ENCODE measurements around the gene OR5K1.

Gene OR5K1

DNA sequence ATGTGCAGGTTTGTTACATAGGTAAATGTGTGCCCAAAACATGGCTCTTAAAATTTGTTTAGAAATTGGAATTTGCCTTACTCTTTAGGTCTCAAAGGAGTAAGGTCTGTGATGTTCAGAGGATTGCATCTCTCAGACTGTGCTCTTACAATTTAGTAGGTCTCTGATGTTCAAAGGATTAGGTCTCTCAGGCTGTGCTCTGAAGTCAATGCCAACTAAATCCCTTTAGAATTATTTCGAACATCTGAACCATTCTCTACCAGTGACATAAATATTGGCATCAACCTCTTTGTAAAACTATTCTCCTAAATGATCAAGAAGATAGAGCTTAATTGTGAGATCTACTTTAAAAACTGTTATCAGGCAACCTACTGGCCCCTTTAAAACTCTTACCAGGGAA is at the start of gene OR5K1:
TSS of gene OR5K1 (plus strand) at position 301 of the 400 bp plus-strand sequence. CDS start 6,376 bp downstream, outside the sequence.
- no peak for DNase-seq (ENCODE audit: low read depth in 2 of 2)

DNA sequence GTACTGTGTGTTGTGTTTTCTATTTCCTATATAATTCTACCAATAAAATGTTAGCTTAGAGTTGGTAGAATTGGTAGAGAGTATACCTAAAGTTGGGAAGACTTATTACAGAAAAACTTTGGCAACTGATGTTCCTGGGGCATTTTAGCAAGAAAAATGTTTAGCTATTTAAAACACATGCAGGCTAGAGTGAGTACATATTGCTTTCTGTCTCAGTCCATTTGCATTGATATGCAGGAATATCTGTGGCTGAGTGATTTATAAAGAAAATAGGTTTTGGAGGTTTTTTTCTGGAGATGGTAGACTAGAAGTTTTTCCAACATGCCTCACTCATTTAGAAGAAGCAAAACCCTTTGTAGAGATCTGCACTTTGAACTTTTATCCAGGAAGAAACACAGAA is 30.4 kb upstream of the OR5K1 start:
- DNase-seq (ENCODE audit: low read depth in 2 of 2) = no peak

DNA sequence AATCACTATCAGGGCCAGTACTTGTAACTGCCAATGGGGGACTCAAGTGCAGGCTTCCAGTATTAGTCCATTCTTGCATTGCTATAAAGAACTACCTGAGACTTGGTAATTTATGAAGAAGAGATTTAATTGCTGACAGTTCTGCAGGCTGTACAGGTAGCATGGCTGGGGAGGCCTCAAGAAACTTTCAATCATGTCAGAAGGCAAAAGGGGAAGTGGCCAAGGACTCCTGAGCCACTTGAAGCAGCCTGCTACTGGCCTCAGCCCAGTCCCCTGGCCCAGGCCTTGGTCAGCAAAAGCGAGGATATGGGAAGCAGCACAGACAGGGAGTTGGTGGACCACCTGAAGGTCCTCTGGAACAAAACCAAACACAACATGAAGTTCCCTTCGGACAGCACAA is 29.2 kb upstream of the OR5K1 start:
- no peak for DNase-seq (ENCODE audit: low read depth in 2 of 2)

DNA sequence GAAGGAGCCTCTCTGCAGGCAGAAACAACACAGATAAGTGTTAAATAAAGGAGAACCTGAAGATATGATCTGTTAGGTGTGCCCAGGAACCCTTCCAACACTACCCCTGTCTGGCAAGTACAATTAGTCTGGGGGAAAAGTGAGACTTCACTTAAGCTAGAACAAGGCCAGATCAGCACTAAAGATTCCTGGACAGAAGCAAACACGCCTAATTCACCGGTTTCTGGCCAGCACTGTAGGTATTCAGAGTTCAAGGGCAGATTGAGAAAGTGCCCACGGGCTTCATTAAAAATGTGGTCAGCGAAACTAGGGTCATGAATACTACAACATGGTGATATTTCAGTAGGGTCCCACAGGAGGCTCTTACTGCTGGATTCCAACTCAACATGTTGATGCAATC is 28.6 kb upstream of the OR5K1 start:
- DNase-seq (ENCODE audit: low read depth in 2 of 2) = no peak

DNA sequence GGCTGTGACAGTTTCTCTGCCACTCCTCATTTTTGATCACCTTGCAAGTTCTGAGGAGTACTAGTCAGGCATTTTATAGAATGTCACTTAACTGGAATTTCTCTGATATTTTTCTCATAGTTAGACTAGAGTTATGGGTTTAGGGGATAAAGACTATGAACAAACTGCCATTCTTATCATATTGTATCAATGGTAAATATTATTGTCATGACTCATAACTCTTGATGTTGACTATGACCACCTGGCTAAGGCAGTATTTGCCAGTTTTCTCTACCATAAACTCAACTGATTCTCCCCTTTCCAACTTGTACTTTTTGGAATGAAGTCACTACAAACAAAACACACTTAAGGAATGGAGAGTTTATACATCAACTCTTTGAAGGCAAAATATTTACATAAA is 22.7 kb upstream of the OR5K1 start:
- DNase-seq (ENCODE audit: low read depth in 2 of 2) = no peak

DNA sequence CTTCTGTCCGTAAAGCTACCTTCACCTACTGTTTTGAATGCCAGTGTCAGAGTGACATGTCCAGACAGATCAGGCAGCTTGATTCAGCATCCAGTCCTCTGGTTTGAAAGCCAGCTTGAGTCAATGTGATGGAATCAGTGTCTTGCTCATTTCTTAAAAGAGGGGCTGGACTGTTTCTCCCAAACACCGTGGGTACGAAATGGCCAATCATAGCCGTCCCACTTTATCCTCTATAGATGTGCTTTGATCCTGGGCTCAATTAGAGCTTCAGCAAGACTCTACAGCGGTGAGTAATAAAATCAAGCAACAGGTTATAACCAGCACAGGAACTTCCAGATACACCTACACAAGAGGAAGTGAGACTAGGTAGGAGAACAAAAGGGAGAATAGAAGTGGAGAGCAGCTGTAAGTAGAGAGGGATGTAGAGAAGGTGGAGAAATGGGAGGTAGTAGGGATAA is 17.0 kb upstream of the OR5K1 start:
- no peak for DNase-seq (ENCODE audit: low read depth in 2 of 2)

DNA sequence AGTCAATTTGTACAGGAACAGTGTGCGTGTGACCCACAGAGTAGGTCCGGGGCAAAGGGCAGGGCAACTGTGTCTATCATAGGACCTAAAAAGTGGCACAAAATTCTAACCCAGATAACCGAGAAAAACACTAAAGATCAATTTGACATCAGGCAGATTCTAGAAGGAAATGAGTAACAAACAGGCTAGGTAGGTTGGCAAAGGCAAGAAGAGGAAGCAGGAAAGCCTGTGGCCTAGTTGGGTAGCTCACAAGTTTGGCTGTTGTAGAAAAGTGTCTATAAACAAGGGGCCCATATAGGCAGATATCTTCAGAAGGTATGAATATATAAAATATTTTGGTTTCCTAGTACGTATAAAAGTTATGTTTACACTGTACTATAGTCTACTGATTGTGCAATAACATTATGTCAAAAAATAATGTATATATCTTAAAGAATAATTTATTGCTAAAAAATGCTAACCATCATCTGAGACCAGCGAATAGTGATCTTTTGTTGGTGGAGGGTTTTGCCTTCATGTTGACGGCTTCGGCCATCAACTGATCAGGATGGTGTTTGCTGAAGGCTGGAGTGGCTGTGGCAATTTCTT is 13.3 kb upstream of the OR5K1 start:
- DNase-seq (ENCODE audit: low read depth in 2 of 2) = no peak

DNA sequence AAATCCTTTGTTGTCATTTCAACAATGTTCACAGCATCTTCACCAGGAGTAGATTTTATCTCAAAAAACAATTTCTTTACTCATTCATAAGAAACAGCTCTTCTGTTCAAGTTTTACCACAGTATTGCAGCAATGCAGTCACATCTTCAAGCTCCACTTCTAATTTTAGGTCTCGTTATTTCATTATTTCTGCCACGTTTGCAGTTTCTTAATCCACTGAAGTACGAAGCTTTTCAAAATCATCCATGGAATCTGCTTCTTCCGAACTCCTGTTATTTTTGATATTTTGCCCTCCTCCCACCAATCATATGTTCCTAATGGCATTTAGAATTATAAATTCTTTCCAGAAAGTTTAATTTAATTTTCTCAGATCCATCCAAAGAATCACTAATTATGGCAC is 12.6 kb upstream of the OR5K1 start:
- DNase-seq (ENCODE audit: low read depth in 2 of 2) = no peak

DNA sequence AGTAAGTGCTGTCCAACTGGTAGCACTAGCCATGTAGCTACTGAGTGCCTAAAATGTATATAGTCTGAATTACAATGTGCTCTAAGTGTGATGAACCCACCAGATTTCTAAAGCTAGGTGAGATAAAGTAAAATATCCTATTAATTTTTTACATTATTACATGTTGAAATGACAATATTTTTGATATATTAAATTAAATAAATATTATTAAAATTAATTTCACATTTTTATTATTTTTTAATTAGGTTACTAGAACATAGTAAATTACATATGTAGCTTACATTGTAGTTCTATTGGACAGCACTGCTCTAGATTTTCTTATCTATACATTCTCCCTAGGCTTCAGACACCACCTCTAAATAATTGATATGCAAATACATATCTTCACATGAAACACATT is 9.2 kb upstream of the OR5K1 start:
- no peak for DNase-seq (ENCODE audit: low read depth in 2 of 2)

DNA sequence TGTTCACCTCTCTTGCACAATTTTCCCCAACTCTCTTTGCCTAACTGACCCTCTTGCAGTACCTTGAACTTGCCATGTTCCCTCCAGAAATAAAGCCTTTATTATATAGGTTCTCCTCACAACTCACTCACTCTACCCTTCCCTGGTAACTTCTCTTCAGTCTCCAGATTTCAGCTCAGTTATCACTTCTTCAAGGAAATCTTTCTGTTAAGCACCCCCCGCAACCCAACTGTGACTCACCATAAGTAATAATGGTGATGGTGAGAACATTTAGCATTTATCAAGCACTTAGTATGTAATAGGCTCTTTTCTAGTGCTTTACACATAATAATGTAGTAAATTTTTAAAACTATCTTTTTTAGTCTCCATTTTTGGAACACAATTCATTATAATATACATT is 8.1 kb upstream of the OR5K1 start:
- DNase-seq (ENCODE audit: low read depth in 2 of 2) = no peak

DNA sequence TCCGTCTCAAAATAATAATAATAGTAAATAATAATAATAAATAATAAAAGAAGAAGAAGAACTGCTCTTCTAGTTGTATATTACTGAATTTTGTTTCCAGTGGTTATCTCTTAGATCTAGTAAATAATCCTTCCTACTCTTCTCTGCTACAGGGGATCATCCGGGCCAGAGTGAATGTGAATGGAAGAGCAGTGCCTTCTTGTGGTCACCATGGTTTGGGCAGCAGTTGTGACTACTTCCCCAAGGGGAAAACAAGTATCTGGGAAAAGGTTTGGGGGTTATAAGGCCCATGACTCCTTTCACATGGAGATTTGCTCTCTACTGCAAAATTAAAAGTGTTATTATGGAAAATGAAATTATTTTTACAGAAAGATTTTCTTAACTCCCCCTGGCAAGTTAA is 5.5 kb upstream of the OR5K1 start:
- no peak for DNase-seq (ENCODE audit: low read depth in 2 of 2)

DNA sequence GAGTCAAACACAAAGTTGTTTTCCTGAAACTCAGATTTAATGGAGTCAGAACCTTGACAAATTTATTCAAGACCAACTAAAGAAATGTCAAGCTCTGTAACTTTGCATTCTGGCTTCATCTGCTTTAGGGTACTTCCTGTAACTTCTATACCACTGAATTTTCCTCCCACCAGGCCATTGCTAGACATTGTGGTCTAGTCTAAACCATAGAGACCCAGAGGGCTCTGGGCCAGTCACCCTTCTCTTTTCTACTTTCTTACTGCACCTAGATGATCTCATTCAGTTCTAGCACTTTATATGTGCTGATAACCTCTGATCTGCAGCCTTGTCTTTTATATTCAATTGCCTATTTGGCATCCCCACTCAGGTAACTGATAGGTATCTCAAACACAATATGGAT is 2.8 kb upstream of the OR5K1 start:
- DNase-seq (ENCODE audit: low read depth in 2 of 2) = no peak

DNA sequence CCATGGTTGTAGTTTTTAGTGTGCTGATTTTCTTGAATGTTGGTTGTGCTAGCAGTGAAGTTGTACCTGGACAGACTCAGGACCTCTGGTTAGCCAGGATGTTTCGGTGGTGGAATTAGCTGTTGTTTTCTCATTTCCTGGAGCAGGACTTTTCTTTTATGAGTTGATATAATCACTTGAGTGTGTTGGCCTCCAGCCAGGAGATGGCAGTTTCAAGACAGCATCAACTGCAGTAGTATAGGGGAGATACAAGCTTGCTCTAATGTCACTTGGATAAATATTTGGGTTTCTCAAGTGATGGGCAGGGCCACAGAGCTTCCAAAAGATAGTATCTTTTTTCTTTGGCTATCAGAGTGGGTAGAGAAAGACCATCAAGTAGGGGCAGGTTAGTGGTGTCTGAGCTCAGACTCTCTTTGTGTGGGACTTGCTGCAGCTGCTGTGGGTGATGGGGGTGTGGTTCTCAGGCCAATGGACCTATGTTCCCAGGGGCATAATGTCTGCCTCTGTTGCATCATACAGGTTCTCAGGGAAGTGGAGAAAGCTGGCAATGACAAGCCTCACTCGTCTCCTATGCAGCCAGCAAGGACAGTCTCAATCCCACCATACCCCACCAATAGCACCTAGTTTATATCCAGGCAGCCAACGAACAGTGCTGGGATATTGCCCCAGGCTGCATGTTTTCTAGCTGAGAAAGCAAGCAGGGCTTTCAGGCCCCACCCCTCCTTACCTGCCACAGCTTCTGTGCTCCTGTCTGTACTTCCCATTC is 19.9 kb downstream of the OR5K1 start:
- DNase-seq (ENCODE audit: low read depth in 2 of 2) = no peak

DNA sequence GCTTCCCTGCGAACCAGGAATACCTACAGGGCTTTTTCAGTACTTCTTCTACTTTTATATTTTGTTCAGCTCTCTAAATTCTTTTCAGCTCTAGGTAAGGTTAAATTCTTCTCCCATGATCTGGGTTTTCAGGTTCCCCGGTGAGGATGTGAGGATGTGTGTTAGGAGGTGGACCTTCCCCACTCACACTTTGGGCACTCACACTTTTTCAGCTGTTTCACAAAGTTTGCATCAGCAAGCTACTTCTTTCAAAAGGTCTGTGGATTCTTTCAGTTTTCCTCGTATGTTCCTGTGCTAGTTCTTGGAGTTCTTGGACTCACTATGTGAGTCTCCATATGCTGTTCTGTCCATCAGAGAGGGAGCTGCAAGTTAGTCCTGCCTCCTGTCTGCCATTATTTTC is 20.6 kb downstream of the OR5K1 start:
- DNase-seq (ENCODE audit: low read depth in 2 of 2) = no peak

DNA sequence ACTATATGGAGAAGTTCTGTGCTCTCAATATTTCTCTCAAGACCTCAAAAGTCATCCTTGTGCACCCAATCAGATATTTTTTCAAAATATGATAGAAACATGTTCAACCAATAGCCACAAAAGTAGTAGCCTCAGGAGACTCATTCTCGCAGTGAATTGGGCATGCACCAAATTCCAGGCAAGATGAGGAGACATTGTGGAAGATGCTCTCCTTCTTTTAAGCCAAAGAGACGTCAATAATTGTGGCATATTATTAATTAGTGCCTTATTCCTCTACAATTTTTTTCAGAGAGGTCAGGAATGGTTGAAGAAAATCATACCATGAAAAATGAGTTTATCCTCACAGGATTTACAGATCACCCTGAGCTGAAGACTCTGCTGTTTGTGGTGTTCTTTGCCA is 34.4 kb downstream of the OR5K1 start, which contains the start of gene OR5K2:
TSS of gene OR5K2 (plus strand) at position 301 of the 400 bp plus-strand sequence. CDS start at position 301, 0 bp downstream.
- DNase-seq (ENCODE audit: low read depth in 2 of 2) = no peak

DNA sequence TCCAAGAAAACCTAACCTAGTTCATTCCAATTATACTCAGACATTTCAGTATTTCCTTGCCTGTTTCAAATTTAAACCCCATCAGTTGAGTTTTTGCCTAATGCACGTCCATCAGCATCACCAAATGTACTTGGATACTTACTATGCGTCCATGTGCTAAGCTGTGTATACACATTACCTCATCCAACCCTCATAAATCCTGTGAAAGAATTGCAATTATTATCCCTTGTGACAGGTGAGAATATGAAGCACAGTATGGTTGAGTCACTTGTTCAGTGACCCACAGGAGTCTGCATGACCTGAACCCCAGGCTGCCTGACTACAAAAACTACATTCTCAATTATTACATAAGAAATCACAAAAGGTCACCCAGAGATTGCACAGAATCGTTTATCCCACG is 37.0 kb downstream of the OR5K1 start:
- no peak for DNase-seq (ENCODE audit: low read depth in 2 of 2)

DNA sequence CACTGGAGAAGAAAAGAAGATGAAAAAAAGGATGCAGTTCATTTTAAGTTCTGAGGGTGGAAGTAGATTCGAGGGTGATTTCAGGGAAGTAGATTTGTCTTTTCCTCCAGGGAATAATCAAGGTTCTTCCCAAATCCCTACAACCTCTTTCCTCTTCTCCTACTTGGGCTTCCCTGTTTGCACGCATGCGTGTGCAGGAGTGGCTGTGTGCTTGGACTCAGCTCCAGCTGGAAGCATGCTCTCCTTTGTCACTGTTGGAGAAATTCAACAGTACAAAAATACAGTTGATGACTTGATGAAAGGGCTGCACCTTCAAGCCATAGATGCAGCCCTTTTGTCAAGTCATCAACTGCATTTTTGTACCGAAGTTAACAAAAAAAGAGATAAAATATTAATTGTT is 38.3 kb downstream of the OR5K1 start:
- no peak for DNase-seq (ENCODE audit: low read depth in 2 of 2)

DNA sequence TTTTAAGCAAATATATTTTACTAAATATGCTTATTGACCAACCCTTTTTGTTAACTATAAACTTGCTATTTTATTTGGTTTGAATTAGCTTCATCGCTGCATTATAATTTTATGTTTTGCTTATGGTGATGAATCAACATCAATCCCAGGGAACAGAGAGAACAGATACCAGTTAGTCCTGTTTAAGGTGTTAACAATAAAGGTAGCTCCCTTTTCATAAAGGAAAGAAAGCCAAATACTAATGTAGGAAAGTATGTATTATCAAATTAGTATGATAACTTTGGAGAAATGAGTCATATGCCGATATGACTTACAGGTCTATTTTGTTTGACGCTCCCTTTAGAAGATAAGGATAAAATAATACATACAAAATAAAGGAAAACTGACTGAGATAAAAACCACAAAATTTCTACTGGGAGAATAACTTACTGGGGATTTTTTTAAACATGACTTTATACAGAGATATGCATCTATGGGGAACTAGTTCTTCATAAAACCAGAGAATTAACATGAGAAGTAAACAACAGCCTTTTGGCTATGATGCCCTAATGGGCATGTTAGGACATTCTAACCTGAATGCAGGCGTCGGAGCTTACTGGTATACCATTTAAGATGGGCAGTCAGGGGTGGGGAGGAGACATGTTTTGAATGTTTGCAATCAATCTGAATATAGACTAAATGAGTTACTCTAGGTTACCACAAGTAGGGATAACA is 39.0 kb downstream of the OR5K1 start:
- no peak for DNase-seq (ENCODE audit: low read depth in 2 of 2)

DNA sequence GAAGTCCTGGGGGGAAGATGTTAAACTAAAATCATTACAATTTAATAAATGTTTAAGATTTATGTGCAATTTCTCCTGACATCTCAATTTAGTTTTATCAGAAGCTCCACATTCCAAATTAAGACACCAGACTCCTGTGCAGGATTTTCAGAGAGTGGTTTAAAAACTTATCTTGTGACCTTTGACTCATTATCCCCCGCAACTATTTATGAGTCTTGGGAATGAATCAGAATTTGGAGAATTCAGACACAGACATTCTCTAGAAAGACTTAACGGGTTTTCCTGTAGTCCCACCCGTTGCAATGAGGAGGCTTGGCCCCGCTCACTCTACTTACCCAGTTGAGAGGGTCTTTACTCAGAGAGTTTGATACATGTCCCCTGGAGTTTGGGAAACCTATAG is 41.5 kb downstream of the OR5K1 start:
- DNase-seq (ENCODE audit: low read depth in 2 of 2) = no peak

DNA sequence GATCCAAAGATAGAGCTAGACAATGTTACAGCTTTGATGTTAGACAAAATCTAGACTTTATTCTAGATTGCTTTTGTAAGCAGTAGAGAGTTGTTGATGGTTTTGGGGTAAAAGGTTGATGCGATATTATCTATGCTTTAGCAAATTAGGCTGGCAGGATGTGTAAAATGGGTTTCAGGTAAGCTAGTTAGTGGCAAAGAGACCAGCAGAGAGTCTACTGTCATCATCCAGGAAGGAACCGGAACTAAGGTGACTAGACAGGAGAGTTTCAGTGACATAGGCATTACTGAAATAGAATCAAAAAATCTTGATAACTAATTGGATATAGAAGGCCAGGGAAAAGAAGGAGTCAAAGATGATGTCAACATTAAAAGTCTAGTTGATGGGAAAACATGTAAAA is 45.6 kb downstream of the OR5K1 start:
- DNase-seq (ENCODE audit: low read depth in 2 of 2) = no peak

DNA sequence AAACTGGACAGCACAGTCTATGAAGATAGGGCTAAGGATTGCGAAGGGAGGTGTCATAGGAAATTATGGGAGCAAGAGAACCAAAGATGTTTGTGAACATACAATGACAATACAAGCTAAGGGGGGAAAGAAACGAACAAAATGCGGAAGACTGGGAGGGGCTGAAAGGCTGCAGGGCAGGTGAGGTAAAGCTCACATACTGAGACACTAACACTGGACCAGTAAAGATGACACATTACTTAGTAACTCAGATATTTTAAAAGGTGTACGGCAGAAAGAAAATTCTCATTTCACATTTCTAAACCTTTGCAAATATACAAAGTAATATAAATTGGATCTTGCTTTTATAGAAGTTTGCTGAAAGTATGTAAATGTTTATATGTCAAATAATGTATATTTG is 49.6 kb downstream of the OR5K1 start:
- no peak for DNase-seq (ENCODE audit: low read depth in 2 of 2)

DNA sequence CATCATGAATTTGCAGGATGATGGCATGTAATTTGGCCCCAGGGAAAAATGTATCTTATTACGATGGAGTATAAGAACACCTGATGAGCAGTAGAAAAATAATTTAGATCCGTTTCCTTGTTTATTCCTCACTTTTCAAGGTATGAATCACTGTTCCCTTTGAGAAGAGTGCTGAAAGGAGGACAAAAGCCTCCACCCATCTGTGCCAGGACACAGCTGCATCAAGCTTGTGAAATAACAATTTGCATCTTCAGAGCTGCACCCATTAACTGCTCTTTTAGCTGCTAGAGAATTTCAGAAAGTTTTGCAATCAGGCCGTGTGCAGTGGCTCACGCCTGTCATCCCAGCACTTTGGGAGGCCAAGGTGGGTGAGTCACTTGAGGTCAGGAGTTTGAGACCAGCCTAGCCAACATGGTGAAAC is 50.1 kb downstream of the OR5K1 start:
- DNase-seq (ENCODE audit: low read depth in 2 of 2) = no peak

DNA sequence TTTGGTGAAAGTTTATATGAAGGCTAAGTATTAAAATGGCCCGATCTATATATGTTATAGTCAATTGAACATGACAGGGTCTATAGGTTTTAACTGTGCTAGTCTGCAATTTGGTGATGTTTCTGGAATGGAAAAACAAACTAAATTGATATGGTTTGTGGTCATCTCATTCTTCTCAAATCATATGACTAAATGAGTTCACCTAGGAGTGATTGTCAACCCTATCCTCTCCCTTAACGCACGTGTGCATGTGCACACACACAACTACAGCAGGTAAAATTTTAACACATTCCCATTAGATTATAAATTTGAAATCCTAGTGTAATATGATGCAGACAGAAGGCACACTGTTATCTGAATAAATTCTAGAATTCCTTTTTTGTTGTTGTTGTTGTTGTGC is 50.7 kb downstream of the OR5K1 start:
- no peak for DNase-seq (ENCODE audit: low read depth in 2 of 2)

All from stimulated activated CD4-positive, alpha-beta T cell treated with anti-CD3 and anti-CD28 coated beads, Interleukin-12 subunit alpha, Interleukin-12 subunit beta, amount 100 ng/mL, for 24 hours (primary cell).